Activated CD8-positive, alpha-beta T cell treated with anti-CD3 and anti-CD28 coated beads, Interleukin-2, amount 10 ng/mL, durations not matched to agents 7 days and 5 days (primary cell): ENCODE measurements around the gene DNAJB9. TPM values are rescaled to one million over a fixed set of nuclear protein-coding genes. Genes with fewer than 3 reads are reported as not detected.

ENCODE experiments used
- ATAC-seq: fragments of 150-1000 bp; cut with Tn5 transposase; one replicate; pipeline ENCODE4 v1.10.0; 2021; ENCODE audit warnings: moderate library complexity
- CTCF ChIA-PET: fragments of 350-600 bp; sonication (Branson Sonifier 250); formaldehyde crosslinking; loops from one replicate; lab custom pipeline; 2021; ENCODE audit warnings: antibody characterized with exemption; lab: Charles Lee
- POLR2A ChIA-PET: fragments of 350-600 bp; sonication (Branson Sonifier 250); formaldehyde crosslinking; loops from one replicate; lab custom pipeline; 2021; ENCODE audit warnings: antibody characterized with exemption; lab: Charles Lee
- DNase-seq: peaks from one replicate; pipeline ENCODE4 v3.0.0-alpha.2; 2020
- H3K27ac Mint-ChIP-seq: one replicate; pipeline ENCODE4 v1.8.0; 2021; ENCODE audit warnings: mild to moderate bottlenecking, mixed read lengths
- H3K27me3 Mint-ChIP-seq: one replicate; pipeline ENCODE4 v1.8.0; 2021; ENCODE audit warnings: low read depth, mixed read lengths
- H3K36me3 Mint-ChIP-seq: one replicate; pipeline ENCODE4 v1.8.0; 2021; ENCODE audit warnings: low read depth, mixed read lengths
- H3K4me1 Mint-ChIP-seq: one replicate; pipeline ENCODE4 v1.8.0; 2021; ENCODE audit warnings: low read depth, mixed read lengths
- H3K4me3 Mint-ChIP-seq: one replicate; pipeline ENCODE4 v1.8.0; 2021; ENCODE audit warnings: mild to moderate bottlenecking, mixed read lengths
- H3K9me3 Mint-ChIP-seq: one replicate; pipeline ENCODE4 v1.8.0; 2022; ENCODE audit warnings: mixed read lengths; ENCODE audit not compliant: insufficient read depth
- total RNA-seq, 2 experiments: library from RNA; stranded (reverse); gene quantifications; one replicate each; pipeline ENCODE4 v1.2.3, GENCODE V29; 2021

DNAJB9 gene
- total RNA-seq, 2 experiments from 2014 or later: 9.4 to 9.6 TPM

GRCh38 chr7:108570146-108570755 is 577 bp downstream of the DNAJB9 start:
- POLR2A ChIA-PET: interaction anchor here (0.7 to 4.3 kb wide), 7 partner anchors 14 to 463 kb away, joined by 3 to 55 read pairs (median 5); partner anchors contain the start of gene PNPLA8
- CTCF ChIA-PET: interaction anchor here (1.1 to 1.3 kb wide), 2 partner anchors 45 to 74 kb away, joined by 3 to 6 read pairs; partner anchors contain the start of gene PNPLA8
- Mint-ChIP-seq H3K9me3 (peaks cover 3% of the 10 kb centered on the region), H3K27ac (peak overlapping the region; percentile 100), H3K27me3 (no peaks in the 10 kb centered on the region), H3K4me1 (peaks cover 37% of the 10 kb centered on the region), H3K36me3 (peaks cover 53% of the 10 kb centered on the region), H3K4me3 (peak overlapping the region; percentile 96)
- peak; percentile 49 for DNase-seq
- peak; percentile 10 for ATAC-seq

- DNase-seq: no peak
- Mint-ChIP-seq H3K27me3 (no peaks in the 10 kb centered on the region), H3K4me1 (peaks cover 25% of the 10 kb centered on the region), H3K36me3 (peaks cover 57% of the 10 kb centered on the region), H3K9me3 (no peaks in the 10 kb centered on the region), H3K27ac (no peak overlapping the region), H3K4me3 (no peak overlapping the region)
- ATAC-seq: no peak
- CTCF ChIA-PET: no interaction called here
- POLR2A ChIA-PET: interaction anchor here (4.3 kb wide), 1 partner anchor 46 kb away, joined by 55 read pairs; the partner anchor contains the start of gene PNPLA8
Measured at GRCh38 chr7:108572480-108572879, 2.8 kb downstream of the DNAJB9 start.

GRCh38 chr7:108575156-108575555 is 5.5 kb downstream of the DNAJB9 start:
- no peak overlapping the region for H3K4me3 Mint-ChIP-seq
- peaks cover 18% of the 10 kb centered on the region for H3K4me1 Mint-ChIP-seq
- H3K9me3 Mint-ChIP-seq: peaks cover 4% of the 10 kb centered on the region
- ATAC-seq (no peak), DNase-seq (no peak)
- no peak overlapping the region for H3K27ac Mint-ChIP-seq
- CTCF ChIA-PET: no interaction called here
- H3K27me3 Mint-ChIP-seq: no peaks in the 10 kb centered on the region
- H3K36me3 Mint-ChIP-seq: peaks cover 62% of the 10 kb centered on the region
- POLR2A ChIA-PET: no interaction called here

- no peak overlapping the region for H3K27ac Mint-ChIP-seq
- H3K36me3 Mint-ChIP-seq: peaks cover 65% of the 10 kb centered on the region
- POLR2A ChIA-PET: no interaction called here
- H3K27me3 Mint-ChIP-seq: no peaks in the 10 kb centered on the region
- DNase-seq: no peak
- no peak overlapping the region for H3K4me3 Mint-ChIP-seq
- ATAC-seq: no peak
- peaks cover 15% of the 10 kb centered on the region for H3K4me1 Mint-ChIP-seq
- CTCF ChIA-PET: interaction anchor here (1.3 kb wide), 1 partner anchor 9 kb away, joined by 7 read pairs; no protein-coding TSS in a partner anchor
- H3K9me3 Mint-ChIP-seq: peaks cover 4% of the 10 kb centered on the region
Measured at GRCh38 chr7:108576116-108576515, 6.4 kb downstream of the DNAJB9 start.

- ChIA-PET CTCF (no interaction called here), POLR2A (no interaction called here)
- Mint-ChIP-seq H3K9me3 (peaks cover 4% of the 10 kb centered on the region), H3K27ac (no peak overlapping the region), H3K36me3 (peaks cover 47% of the 10 kb centered on the region), H3K4me3 (no peak overlapping the region), H3K4me1 (peaks cover 2% of the 10 kb centered on the region), H3K27me3 (no peaks in the 10 kb centered on the region)
- ATAC-seq (no peak), DNase-seq (no peak)
Measured at GRCh38 chr7:108578937-108579336, 9.3 kb downstream of the DNAJB9 start.

- Mint-ChIP-seq H3K9me3 (peaks cover 4% of the 10 kb centered on the region), H3K27me3 (no peaks in the 10 kb centered on the region), H3K4me3 (no peak overlapping the region), H3K27ac (no peak overlapping the region), H3K4me1 (no peaks in the 10 kb centered on the region), H3K36me3 (peaks cover 36% of the 10 kb centered on the region)
- ATAC-seq (no peak), DNase-seq (no peak)
- POLR2A ChIA-PET: no interaction called here
- CTCF ChIA-PET: interaction anchor here (0.9 kb wide), 1 partner anchor 9 kb away, joined by 3 read pairs; no protein-coding TSS in a partner anchor
Measured at GRCh38 chr7:108580298-108580697, 10.6 kb downstream of the DNAJB9 start.

GRCh38 chr7:108581655-108582491 is 12.2 kb downstream of the DNAJB9 start:
- ChIA-PET CTCF (no interaction called here), POLR2A (no interaction called here)
- H3K27ac Mint-ChIP-seq: no peak overlapping the region

GRCh38 chr7:108584211-108584610 is 14.5 kb downstream of the DNAJB9 start:
- ATAC-seq (no peak), DNase-seq (no peak)
- ChIA-PET POLR2A (no interaction called here), CTCF (interaction anchor here (2.4 kb wide), 1 partner anchor 8 kb away, joined by 7 read pairs; no protein-coding TSS in a partner anchor)
- Mint-ChIP-seq H3K27ac (no peak overlapping the region), H3K4me1 (no peaks in the 10 kb centered on the region), H3K4me3 (no peak overlapping the region), H3K27me3 (peaks cover 13% of the 10 kb centered on the region), H3K9me3 (peaks cover 4% of the 10 kb centered on the region), H3K36me3 (peaks cover 12% of the 10 kb centered on the region)

More at GRCh38 chr7:108581655-108582491, 12.2 kb downstream of the DNAJB9 start:
- peaks cover 4% of the 10 kb centered on the region for H3K9me3 Mint-ChIP-seq
- DNase-seq (no peak), ATAC-seq (no peak)
- peaks cover 10% of the 10 kb centered on the region for H3K27me3 Mint-ChIP-seq
- H3K4me1 Mint-ChIP-seq: no peaks in the 10 kb centered on the region
- no peak overlapping the region for H3K4me3 Mint-ChIP-seq
- H3K36me3 Mint-ChIP-seq: peaks cover 24% of the 10 kb centered on the region

- H3K27me3 Mint-ChIP-seq: peaks cover 15% of the 10 kb centered on the region
- H3K4me1 Mint-ChIP-seq: no peaks in the 10 kb centered on the region
- ATAC-seq (no peak), DNase-seq (no peak)
- H3K9me3 Mint-ChIP-seq: no peaks in the 10 kb centered on the region
- no peak overlapping the region for H3K4me3 Mint-ChIP-seq
- no peaks in the 10 kb centered on the region for H3K36me3 Mint-ChIP-seq
- H3K27ac Mint-ChIP-seq: no peak overlapping the region
- POLR2A ChIA-PET: no interaction called here
- CTCF ChIA-PET: interaction anchor here (2.4 kb wide), 1 partner anchor 10 kb away, joined by 7 read pairs; no protein-coding TSS in a partner anchor
Measured at GRCh38 chr7:108585843-108586242, 16.2 kb downstream of the DNAJB9 start.

- POLR2A ChIA-PET: no interaction called here
- no peaks in the 10 kb centered on the region for H3K36me3 Mint-ChIP-seq
- no peak overlapping the region for H3K27ac Mint-ChIP-seq
- H3K4me1 Mint-ChIP-seq: no peaks in the 10 kb centered on the region
- CTCF ChIA-PET: interaction anchor here (2.4 kb wide), 1 partner anchor 10 kb away, joined by 7 read pairs; no protein-coding TSS in a partner anchor
- H3K27me3 Mint-ChIP-seq: peaks cover 15% of the 10 kb centered on the region
- no peak overlapping the region for H3K4me3 Mint-ChIP-seq
- DNase-seq (no peak), ATAC-seq (no peak)
- H3K9me3 Mint-ChIP-seq: no peaks in the 10 kb centered on the region
Measured at GRCh38 chr7:108586274-108586710, 16.6 kb downstream of the DNAJB9 start.

GRCh38 chr7:108589199-108589598 is 19.5 kb downstream of the DNAJB9 start:
- Mint-ChIP-seq H3K9me3 (no peaks in the 10 kb centered on the region), H3K27me3 (peaks cover 15% of the 10 kb centered on the region)
- CTCF ChIA-PET: interaction anchor here (1.6 kb wide), 1 partner anchor 9 kb away, joined by 3 read pairs; no protein-coding TSS in a partner anchor

More at GRCh38 chr7:108589199-108589598, 19.5 kb downstream of the DNAJB9 start:
- ATAC-seq (no peak), DNase-seq (no peak)
- POLR2A ChIA-PET: no interaction called here
- no peak overlapping the region for H3K27ac Mint-ChIP-seq
- H3K36me3 Mint-ChIP-seq: no peaks in the 10 kb centered on the region
- H3K4me1 Mint-ChIP-seq: no peaks in the 10 kb centered on the region
- no peak overlapping the region for H3K4me3 Mint-ChIP-seq
